Cardiac fibroblast (primary cell): ENCODE measurements around the gene DEPDC1.
A peak's percentile ranks its signal among the peaks of the same experiment; 100 is the strongest.
"Not testable (repeated sequence)": the region's sequence is repeated elsewhere in the genome, so short reads cannot be mapped to it uniquely, and the experiment has no call there.

Experiments
- DNase-seq, 2 donors: peaks; one replicate each; pipeline versions ENCODE4 v3.0.0 to v3.0.0-alpha.2; 2010; ENCODE audit warnings: low read depth in 2 of 2
- H3K4me3 ChIP-seq, 2 donors: replicated peaks in 1 of 2; 1 replicate in 1 of 2; 2 replicates in 1 of 2; pipeline ENCODE4 v1.5.1; 2011; ENCODE audit warnings: low read depth in 2 of 2, low read length in 2 of 2, mild to moderate bottlenecking in 2 of 2, moderate library complexity in 1 of 2
- TF ChIP-seq, protein P1 (sequence below): IDR thresholded peaks from one replicate; pipeline ENCODE4 v1.5.1; 2011; ENCODE audit warnings: low read depth, mild to moderate bottlenecking, low read length, inconsistent platforms

Gene DEPDC1

DNA sequence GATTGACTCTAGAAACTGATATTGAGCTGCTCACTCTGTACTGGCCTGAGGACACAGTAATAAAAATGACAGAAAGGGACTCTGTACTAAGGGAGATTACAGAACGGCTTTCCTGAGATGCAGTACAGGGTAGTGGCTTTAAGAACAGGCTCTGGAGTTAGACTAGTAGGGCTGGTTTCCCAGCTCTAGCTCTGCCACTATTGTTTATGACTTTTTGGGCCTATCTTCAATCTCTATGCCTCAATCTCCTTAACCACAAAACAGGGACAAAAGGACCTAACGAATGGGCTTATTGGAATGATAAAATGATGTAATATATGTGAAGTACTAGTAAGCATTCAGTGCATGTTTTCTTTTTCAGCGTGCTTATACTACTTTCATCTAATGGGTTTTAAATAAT lies 1.4 kb downstream of the DEPDC1 start:
- TF ChIP-seq, protein P1, sequence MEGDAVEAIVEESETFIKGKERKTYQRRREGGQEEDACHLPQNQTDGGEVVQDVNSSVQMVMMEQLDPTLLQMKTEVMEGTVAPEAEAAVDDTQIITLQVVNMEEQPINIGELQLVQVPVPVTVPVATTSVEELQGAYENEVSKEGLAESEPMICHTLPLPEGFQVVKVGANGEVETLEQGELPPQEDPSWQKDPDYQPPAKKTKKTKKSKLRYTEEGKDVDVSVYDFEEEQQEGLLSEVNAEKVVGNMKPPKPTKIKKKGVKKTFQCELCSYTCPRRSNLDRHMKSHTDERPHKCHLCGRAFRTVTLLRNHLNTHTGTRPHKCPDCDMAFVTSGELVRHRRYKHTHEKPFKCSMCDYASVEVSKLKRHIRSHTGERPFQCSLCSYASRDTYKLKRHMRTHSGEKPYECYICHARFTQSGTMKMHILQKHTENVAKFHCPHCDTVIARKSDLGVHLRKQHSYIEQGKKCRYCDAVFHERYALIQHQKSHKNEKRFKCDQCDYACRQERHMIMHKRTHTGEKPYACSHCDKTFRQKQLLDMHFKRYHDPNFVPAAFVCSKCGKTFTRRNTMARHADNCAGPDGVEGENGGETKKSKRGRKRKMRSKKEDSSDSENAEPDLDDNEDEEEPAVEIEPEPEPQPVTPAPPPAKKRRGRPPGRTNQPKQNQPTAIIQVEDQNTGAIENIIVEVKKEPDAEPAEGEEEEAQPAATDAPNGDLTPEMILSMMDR = no peak
- peak in 1 of 2 donors; percentile 13 for DNase-seq
- H3K4me3 ChIP-seq = peak overlapping the region in 1 of 2 donors; percentile 83

DNA sequence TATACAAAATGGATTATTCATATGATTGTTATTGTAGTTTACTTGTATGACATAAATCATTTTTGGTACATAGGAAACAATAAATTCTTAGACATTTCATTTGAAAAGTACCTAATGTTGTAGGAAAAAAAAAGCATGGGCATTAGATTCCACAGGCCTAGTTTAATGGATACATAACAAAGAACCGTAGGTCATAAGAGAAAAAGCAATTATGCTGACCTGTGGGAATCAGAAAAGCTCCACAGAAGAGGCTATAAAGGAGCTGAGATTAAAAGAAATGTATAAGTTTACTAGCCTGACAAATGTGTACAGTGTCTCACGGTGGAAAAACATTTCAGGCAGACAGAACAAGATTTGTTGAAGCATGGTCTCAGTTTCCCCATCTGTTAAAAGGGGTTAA lies 3.7 kb downstream of the DEPDC1 start:
- no peak overlapping the region for H3K4me3 ChIP-seq
- no peak for DNase-seq
- TF ChIP-seq, protein P1 = no peak

- DNase-seq, H3K4me3 ChIP-seq: not testable (repeated sequence)
These were observed 4.6 kb downstream of the DEPDC1 start for GRCh38 chr1:68492255-68492654.

DNA sequence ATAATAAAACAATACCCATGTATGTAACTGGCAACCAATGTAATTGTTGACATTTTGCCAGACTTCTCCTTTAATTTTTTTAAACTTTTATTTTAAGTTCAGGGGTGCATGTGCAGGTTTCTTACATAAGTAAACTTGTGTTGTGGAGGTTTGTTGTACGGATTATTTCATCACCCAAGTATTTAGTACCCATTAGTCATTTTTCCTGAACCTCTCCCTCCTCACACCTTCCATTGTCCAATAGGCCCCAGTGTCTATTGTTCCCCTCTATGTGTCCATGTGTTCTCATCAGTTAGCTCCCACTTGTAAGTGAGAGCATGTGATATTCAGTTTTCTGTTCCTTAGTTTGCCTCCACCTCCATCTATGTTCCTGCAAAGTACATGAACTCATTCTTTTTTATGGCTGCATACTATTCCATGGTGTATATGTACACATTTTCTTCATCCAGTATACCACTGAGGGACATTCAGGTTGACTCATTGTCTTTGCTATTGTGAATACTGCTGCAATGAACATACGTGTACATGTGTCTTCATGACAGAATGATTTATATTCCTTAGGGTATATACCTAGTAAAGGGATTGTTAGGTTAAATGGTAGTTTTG lies 6.7 kb downstream of the DEPDC1 start:
- H3K4me3 ChIP-seq = no peak overlapping the region
- DNase-seq = peak in 1 of 2 donors; percentile 63
- TF ChIP-seq, protein P1 = no peak

- TF ChIP-seq, protein P1 = no peak
- no peak for DNase-seq
- H3K4me3 ChIP-seq = no peak overlapping the region
These were observed 11.4 kb downstream of the DEPDC1 start for GRCh38 chr1:68485431-68486022.

GRCh38 chr1:68484618-68485017 lies 12.3 kb downstream of the DEPDC1 start:
- TF ChIP-seq, protein P1 = no peak
- DNase-seq = no peak
- H3K4me3 ChIP-seq = no peak overlapping the region

DNA sequence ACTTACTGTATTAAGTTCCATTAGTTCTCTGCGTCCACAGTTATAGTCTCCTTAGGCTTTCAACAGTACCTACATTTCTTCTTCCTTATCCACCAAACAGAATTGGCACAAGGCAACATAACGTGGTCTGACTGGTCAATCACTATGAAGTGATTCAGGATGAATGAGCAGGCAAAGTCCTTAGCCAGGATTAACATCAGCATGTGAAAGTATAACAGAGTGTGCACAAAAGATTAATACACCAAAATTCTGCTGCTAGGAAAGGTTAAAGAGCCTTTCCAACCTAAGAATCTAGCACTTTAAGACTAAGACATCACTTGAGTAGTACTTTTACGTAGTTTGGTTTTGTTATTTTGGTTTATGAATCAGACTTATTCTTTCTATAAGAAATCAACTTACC lies 15.8 kb downstream of the DEPDC1 start:
- TF ChIP-seq, protein P1 = no peak
- H3K4me3 ChIP-seq = no peak overlapping the region
- peak in 1 of 2 donors; percentile 65 for DNase-seq
